ENCODE data around the gene CCDC17. TPM values are rescaled to one million over a fixed set of nuclear protein-coding genes. Genes with fewer than 3 reads are reported as not detected.

CCDC17 gene
- polyA plus RNA-seq, 2 of the 4 experiments (the other 2 are of a cell fraction), result 0.26 to 0.50 TPM

DNA sequence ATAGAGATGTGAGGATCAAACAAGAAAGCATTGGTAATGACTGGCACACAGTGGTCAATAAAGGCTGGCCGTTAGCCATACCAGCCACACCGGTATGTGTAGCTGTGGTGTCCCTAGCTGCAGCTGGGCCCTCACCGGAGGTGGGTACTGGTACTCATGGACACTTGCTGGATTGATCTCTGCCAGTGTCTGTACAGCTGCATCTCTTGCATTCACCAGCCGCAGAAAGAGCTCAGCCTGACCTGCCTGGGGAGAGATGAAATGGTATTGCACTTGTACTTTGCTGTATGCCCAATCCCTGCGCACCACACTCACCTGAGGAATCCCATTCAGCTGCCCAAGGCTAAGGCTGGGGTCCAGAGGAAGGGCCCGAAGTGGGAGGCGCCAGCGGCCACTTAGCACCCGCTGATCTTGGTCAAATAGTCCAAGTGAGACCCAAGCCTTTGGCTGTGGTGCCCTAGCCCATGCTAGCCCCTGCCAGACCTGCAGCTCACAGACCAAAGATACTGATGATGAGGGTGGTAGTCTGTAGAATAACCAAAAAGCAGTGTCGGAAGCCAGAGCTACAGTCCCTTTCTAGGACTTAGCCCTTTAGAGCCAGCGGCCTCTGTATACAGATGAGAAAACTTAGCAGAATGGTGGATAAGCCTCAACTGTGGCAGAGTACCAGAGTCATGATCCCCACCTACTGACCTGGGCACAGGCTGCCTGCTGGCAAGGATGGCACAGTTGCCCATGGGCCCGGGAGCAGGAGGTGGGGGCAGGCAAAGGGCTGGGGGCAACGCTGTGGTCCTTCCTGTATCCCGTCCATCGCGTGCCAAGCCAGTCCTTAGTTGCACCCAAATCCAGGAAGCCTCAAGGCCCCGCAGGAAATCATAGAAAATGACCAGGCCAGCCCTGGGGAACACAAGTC lies 3.0 kb downstream of the CCDC17 start:
- Histone ChIP-seq H3K4me3 (no peak overlapping the region), H3K9me3 (no peaks in the 10 kb centered on the region), H3K4me1 (no peaks in the 10 kb centered on the region), H3K4me2 (no peak overlapping the region), H3K27ac (no peak overlapping the region)
- ATAC-seq (peak; percentile 33 to 41; a peak in 4 of 6 replicates), FAIRE-seq (no peak), DNase-seq (ENCODE audit: low read depth in 1 of 2, low spot score in 1 of 2) (no peak)
- WGBS (ENCODE audit: missing lambda C conversion rate), result 87% methylated on average over 13 of the region's 17 CpGs
- CTCF ChIA-PET, result no interaction called here
- TF ChIP-seq, protein P1, sequence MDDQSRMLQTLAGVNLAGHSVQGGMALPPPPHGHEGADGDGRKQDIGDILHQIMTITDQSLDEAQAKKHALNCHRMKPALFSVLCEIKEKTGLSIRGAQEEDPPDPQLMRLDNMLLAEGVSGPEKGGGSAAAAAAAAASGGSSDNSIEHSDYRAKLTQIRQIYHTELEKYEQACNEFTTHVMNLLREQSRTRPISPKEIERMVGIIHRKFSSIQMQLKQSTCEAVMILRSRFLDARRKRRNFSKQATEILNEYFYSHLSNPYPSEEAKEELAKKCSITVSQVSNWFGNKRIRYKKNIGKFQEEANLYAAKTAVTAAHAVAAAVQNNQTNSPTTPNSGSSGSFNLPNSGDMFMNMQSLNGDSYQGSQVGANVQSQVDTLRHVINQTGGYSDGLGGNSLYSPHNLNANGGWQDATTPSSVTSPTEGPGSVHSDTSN (IDR thresholded peaks at IDR 0.05), result no peak
- TF ChIP-seq, protein P2, sequence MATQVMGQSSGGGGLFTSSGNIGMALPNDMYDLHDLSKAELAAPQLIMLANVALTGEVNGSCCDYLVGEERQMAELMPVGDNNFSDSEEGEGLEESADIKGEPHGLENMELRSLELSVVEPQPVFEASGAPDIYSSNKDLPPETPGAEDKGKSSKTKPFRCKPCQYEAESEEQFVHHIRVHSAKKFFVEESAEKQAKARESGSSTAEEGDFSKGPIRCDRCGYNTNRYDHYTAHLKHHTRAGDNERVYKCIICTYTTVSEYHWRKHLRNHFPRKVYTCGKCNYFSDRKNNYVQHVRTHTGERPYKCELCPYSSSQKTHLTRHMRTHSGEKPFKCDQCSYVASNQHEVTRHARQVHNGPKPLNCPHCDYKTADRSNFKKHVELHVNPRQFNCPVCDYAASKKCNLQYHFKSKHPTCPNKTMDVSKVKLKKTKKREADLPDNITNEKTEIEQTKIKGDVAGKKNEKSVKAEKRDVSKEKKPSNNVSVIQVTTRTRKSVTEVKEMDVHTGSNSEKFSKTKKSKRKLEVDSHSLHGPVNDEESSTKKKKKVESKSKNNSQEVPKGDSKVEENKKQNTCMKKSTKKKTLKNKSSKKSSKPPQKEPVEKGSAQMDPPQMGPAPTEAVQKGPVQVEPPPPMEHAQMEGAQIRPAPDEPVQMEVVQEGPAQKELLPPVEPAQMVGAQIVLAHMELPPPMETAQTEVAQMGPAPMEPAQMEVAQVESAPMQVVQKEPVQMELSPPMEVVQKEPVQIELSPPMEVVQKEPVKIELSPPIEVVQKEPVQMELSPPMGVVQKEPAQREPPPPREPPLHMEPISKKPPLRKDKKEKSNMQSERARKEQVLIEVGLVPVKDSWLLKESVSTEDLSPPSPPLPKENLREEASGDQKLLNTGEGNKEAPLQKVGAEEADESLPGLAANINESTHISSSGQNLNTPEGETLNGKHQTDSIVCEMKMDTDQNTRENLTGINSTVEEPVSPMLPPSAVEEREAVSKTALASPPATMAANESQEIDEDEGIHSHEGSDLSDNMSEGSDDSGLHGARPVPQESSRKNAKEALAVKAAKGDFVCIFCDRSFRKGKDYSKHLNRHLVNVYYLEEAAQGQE (IDR thresholded peaks at IDR 0.05), result no peak
- no peak for TF ChIP-seq RCOR1 (IDR thresholded peaks at IDR 0.05; ENCODE audit: low read depth, low read length)
- TF ChIP-seq SREBF2 (IDR thresholded peaks at IDR 0.05), result no peak
- TF ChIP-seq PHF8 (IDR thresholded peaks at IDR 0.05; ENCODE audit: borderline replicate concordance, low read depth), result no peak
- TF ChIP-seq GATA3 (IDR thresholded peaks at IDR 0.05; ENCODE audit: borderline replicate concordance), result no peak
- no peak for TF ChIP-seq CHD4 (IDR thresholded peaks at IDR 0.05; ENCODE audit: borderline replicate concordance)
- TF ChIP-seq POLR2A (IDR thresholded peaks at IDR 0.05; ENCODE audit: low read length), result no peak
- no peak for TF ChIP-seq TP53 (CRISPR knock-in tag; IDR thresholded peaks at IDR 0.05)
- no peak for TF ChIP-seq HOXB13 (CRISPR knock-in tag; IDR thresholded peaks at IDR 0.05; ENCODE audit: low read depth)
- POLR2A ChIA-PET, result no interaction called here

DNA sequence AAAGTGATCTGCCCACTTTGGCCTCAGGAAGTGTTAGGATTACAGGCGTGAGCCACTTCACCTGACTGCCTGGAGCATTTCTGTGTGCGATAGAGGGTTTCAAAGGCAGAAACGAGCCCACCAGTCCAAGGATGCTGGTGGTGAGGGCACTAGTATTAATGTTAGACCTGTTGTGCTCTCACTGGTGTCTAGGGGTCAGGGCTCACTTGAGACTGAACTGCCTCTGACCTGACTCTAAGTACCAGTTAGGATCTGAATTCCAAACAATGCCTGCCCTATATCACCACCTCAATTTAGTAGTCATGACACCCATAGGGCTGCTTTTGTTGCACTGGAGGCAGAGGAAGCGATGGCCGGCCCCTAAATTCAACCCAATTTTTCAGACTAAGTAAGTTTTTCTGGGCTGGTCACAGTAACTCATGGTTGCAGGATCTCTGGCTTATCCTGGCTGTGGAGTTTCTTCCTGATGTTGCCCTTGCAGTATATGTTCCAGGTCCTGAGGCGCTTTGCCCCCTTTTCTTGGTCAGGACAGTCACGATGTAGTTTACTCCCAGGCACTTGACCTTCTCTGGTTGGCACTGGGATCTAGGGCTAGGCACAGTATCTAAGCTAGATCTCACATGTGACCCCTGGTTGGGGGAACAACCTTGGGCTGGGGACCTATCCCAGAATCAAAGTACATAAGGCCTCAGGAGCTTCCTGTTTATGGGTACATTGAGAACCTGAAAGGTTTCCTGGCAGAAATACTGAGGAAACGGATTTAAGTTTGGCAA lies 4.5 kb downstream of the CCDC17 start:
- 71% methylated on average over 8 of the region's 8 CpGs for WGBS (ENCODE audit: missing lambda C conversion rate)
- Histone ChIP-seq H3K4me3 (no peak overlapping the region), H3K4me2 (no peak overlapping the region), H3K27ac (no peak overlapping the region), H3K4me1 (no peaks in the 10 kb centered on the region), H3K9me3 (no peaks in the 10 kb centered on the region)
- ChIA-PET CTCF (no interaction called here), POLR2A (interaction anchor here (0.6 kb wide), 1 partner anchor 316 kb away, joined by 3 read pairs; no protein-coding TSS in a partner anchor)
- DNase-seq (ENCODE audit: low read depth in 1 of 2, low spot score in 1 of 2) (no peak), ATAC-seq (no peak; a peak in 1 of 6 replicates), FAIRE-seq (no peak)
- TF ChIP-seq, protein P3, sequence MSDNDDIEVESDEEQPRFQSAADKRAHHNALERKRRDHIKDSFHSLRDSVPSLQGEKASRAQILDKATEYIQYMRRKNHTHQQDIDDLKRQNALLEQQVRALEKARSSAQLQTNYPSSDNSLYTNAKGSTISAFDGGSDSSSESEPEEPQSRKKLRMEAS (IDR thresholded peaks at IDR 0.05), result no peak
- TF ChIP-seq POLR2AphosphoS2 (conservative IDR thresholded peaks at IDR 0.05; ENCODE audit: low read length), result no peak

DNA sequence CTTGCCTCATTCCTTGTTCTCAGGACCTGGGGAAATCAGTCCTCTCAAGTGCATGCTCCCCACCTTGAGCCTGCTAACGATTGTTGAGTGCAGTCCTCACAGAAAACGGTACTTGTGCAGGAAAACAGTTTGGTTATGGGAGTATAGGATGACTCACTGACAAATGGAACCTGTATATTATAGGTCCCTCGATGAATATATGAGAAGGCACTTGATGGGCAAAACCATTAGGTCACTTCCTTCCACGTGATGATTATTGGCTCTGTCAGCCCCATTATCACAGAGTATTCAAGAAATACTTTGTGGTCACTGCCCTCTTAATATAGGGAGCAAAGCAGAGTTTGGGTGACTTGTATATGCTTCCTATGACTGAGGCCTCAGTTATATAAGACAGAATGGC lies 6.2 kb downstream of the CCDC17 start:
- ATAC-seq (no peak), FAIRE-seq (no peak), DNase-seq (ENCODE audit: low read depth in 1 of 2, low spot score in 1 of 2) (no peak)
- POLR2A ChIA-PET, result no interaction called here
- H3K9me3 ChIP-seq, result no peaks in the 10 kb centered on the region
- TF ChIP-seq FOSB (CRISPR knock-in tag; IDR thresholded peaks at IDR 0.05) (no peak), CBX8 (IDR thresholded peaks at IDR 0.05) (no peak), MAFK (IDR thresholded peaks at IDR 0.05; ENCODE audit: partially characterized antibody) (no peak), CEBPB (IDR thresholded peaks at IDR 0.05) (no peak), JUN (IDR thresholded peaks at IDR 0.05) (no peak), NPAS2 (CRISPR knock-in tag; IDR thresholded peaks at IDR 0.05; ENCODE audit: borderline replicate concordance) (no peak), HOXB13 (CRISPR knock-in tag; IDR thresholded peaks at IDR 0.05; ENCODE audit: low read depth) (no peak), EHMT2 (IDR thresholded peaks at IDR 0.05; ENCODE audit: low read depth) (no peak)
- TF ChIP-seq, protein P4, sequence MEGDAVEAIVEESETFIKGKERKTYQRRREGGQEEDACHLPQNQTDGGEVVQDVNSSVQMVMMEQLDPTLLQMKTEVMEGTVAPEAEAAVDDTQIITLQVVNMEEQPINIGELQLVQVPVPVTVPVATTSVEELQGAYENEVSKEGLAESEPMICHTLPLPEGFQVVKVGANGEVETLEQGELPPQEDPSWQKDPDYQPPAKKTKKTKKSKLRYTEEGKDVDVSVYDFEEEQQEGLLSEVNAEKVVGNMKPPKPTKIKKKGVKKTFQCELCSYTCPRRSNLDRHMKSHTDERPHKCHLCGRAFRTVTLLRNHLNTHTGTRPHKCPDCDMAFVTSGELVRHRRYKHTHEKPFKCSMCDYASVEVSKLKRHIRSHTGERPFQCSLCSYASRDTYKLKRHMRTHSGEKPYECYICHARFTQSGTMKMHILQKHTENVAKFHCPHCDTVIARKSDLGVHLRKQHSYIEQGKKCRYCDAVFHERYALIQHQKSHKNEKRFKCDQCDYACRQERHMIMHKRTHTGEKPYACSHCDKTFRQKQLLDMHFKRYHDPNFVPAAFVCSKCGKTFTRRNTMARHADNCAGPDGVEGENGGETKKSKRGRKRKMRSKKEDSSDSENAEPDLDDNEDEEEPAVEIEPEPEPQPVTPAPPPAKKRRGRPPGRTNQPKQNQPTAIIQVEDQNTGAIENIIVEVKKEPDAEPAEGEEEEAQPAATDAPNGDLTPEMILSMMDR (IDR thresholded peaks at IDR 0.05), result no peak
- H3K27ac ChIP-seq, result no peak overlapping the region
- 63% methylated on average over 4 of the region's 4 CpGs for WGBS (ENCODE audit: missing lambda C conversion rate)
- no peaks in the 10 kb centered on the region for H3K4me1 ChIP-seq
- CTCF ChIA-PET, result no interaction called here
- no peak overlapping the region for H3K4me3 ChIP-seq
- no peak overlapping the region for H3K4me2 ChIP-seq

All from A549 (cell line).